Raji (cell line): Measurements from ENCODE around the gene FAM110C.

Experiments used
- POLR2A ChIP-seq: IDR thresholded peaks from 2 replicates; pipeline ENCODE4 v1.6.1; 2011; ENCODE audit warnings: low read depth, low read length, control low read depth; ENCODE audit not compliant: insufficient read depth

FAM110C gene

GRCh38 chr2:47737-48136 lies 1.4 kb upstream of the FAM110C start:
- no peak for TF ChIP-seq POLR2A

- no peak for TF ChIP-seq POLR2A
Observed at GRCh38 chr2:47346-47725, 1.0 kb upstream of the FAM110C start.

- TF ChIP-seq POLR2A: no peak
Observed at GRCh38 chr2:46131-46470, 204 bp downstream of the FAM110C start.

GRCh38 chr2:45342-46130 lies 769 bp downstream of the FAM110C start:
- TF ChIP-seq POLR2A: no peak

- TF ChIP-seq POLR2A: no peak
Observed at GRCh38 chr2:44748-45341, 1.5 kb downstream of the FAM110C start.

- no peak for TF ChIP-seq POLR2A
Observed at GRCh38 chr2:42788-43187, 3.5 kb downstream of the FAM110C start.

- no peak for TF ChIP-seq POLR2A
Observed at GRCh38 chr2:40465-40864, 5.8 kb downstream of the FAM110C start.

- TF ChIP-seq POLR2A: no peak
Observed at GRCh38 chr2:38155-38554, 8.2 kb downstream of the FAM110C start.

GRCh38 chr2:36318-36717 lies 10.0 kb downstream of the FAM110C start:
- TF ChIP-seq POLR2A: no peak

GRCh38 chr2:35852-36251 lies 10.5 kb downstream of the FAM110C start:
- no peak for TF ChIP-seq POLR2A

GRCh38 chr2:33620-34019 lies 12.7 kb downstream of the FAM110C start:
- no peak for TF ChIP-seq POLR2A

- TF ChIP-seq POLR2A: no peak
Observed at GRCh38 chr2:32068-32467, 14.2 kb downstream of the FAM110C start.

GRCh38 chr2:29253-29652 lies 17.1 kb downstream of the FAM110C start:
- TF ChIP-seq POLR2A: no peak

- no peak for TF ChIP-seq POLR2A
Observed at GRCh38 chr2:28406-28975, 17.8 kb downstream of the FAM110C start.

- TF ChIP-seq POLR2A: no peak; the same call in 1 of the 2 replicates
Observed at GRCh38 chr2:26891-27290, 19.4 kb downstream of the FAM110C start.

- no peak for TF ChIP-seq POLR2A
Observed at GRCh38 chr2:25543-25942, 20.8 kb downstream of the FAM110C start.
